NCI-H446 (cell line): ENCODE measurements around the gene ZNF681.
A peak's percentile ranks its signal among the peaks of the same experiment; 100 is the strongest.
"Not testable (repeated sequence)": the region's sequence is repeated elsewhere in the genome, so short reads cannot be mapped to it uniquely, and the experiment has no call there.

Experiments
- DNase-seq, 2 experiments: peaks; one replicate each; lab custom pipeline; 2025; lab: John Stamatoyannopoulos, UW

Gene ZNF681

GRCh38 chr19:23772675-23773063, 14.0 kb upstream of the ZNF681 start:
- DNase-seq, result no peak

GRCh38 chr19:23771761-23772674, 13.3 kb upstream of the ZNF681 start:
- DNase-seq, result no peak

- no peak for DNase-seq
These were observed 12.6 kb upstream of the ZNF681 start for GRCh38 chr19:23771316-23771715.

DNA sequence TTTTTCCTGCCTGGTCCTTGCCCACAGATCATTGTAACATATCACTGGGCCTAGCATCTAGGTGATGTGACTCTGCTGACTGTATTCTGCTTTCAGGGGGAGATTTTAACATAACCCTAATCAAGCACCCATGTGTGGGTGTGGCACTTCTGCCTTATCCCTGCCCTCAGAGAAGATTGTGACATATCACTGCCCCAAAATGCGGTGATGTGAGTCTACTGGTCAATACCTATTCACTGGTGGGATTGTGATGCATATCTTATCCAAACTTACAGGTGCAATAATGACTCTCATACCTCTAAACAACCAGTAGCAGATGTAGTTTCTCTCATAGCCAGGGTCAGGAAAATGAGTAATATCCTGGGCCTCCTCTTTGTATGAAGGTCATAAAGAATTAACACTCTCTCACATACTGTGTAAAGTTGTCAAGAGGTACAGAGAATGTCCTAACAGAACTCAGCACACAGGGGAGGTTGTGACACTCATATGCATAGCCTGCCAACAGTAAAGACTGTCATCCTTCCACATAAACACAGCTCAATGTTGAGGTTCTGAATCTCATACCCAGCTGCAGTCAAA, 12.1 kb upstream of the ZNF681 start:
- no peak for DNase-seq

DNA sequence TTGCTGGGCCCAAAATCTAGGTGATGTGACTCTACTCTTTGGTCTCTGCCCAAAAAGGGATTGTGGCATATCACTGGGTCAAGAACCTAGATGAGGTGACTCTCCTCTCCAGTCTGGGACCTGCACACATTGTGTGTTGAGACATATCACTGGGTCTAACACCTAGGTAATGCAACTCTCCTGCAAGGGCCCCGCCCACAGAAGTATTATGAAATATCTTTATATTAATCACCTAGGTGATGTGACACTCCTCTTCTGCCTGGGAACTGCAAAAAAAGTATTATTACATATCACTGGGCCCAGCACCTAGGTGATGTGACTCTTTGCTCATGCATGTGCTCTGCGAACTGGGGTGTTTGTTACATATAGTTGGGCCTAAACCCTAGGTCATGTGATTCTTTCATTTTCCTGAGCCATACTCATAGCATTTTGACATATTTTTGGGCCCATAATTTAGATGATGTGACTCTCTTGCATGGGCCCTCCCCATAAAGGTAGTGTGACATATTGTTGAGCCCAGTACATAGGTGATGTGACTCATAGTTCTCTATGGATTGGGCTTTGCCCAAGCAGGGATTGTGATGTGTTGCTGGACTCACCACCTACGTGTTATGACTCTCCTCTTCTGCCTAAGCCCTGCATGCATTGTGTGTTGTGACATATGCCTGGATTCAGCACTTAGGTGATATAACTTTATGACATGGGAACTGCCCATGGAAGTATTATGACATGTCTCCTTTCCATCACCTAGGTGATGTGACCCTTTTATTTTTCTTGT, 11.2 kb upstream of the ZNF681 start:
- DNase-seq, result no peak

DNA sequence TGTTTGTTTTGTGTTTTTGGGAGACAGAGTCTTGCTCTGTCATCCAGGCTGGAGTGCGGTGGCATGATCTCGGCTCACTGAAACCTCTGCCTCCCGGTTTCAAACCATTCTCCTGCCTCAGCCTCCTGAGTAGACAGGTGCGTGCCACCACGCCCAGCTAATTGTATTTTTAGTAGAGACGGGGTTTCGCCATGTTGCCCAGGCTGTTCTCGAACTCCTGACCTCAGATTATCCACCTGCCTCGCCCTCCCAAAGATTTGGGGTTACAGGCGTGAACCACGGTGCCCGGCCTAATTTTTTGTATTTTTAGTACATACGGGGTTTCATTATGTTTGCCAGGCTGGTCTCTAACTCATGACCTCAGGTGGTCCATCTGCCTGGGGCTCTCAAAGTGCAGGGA, 8.3 kb upstream of the ZNF681 start:
- DNase-seq, result no peak

DNA sequence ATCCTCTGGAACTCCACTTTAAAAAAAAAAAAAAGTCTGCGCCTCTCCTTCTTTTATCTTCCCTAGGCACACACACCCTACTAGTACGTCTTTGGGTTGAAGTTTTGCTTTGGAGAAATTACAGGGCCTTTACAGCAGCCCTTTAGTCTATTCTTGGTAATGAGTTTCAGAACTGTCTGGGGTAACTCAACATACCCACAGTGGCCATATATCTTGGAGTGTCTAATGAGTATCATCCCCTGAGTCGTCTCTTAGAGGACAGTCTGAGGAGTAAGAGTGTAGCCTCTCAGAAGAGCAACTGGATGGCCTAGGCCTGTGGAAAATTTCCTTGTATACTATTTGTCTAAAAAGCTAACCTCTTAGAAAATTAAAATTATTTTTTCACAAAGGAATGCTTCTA, 6.1 kb upstream of the ZNF681 start:
- no peak for DNase-seq

GRCh38 chr19:23762884-23763711, 4.4 kb upstream of the ZNF681 start:
- no peak for DNase-seq

GRCh38 chr19:23762548-23762883, 3.8 kb upstream of the ZNF681 start:
- DNase-seq, result no peak

DNA sequence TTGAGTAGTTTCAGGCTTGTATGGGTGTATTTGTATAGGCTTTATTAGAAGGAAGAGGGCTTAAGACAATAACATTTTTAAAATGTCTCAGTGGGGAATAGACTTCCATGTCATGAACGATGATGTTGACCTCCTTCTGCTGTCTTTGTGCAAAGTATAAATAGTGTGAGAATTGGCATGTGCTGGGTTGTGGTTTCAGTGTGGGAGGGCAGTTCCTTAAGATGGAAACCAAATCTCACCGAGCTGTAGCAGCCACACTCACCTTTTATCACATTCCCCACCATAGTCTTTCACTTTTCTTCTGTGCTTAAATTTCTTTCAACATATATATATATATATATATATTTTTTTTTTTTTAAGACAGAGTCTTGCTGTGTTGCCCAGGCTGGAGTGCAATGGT, 1.6 kb upstream of the ZNF681 start:
- DNase-seq, result not testable (repeated sequence)

DNA sequence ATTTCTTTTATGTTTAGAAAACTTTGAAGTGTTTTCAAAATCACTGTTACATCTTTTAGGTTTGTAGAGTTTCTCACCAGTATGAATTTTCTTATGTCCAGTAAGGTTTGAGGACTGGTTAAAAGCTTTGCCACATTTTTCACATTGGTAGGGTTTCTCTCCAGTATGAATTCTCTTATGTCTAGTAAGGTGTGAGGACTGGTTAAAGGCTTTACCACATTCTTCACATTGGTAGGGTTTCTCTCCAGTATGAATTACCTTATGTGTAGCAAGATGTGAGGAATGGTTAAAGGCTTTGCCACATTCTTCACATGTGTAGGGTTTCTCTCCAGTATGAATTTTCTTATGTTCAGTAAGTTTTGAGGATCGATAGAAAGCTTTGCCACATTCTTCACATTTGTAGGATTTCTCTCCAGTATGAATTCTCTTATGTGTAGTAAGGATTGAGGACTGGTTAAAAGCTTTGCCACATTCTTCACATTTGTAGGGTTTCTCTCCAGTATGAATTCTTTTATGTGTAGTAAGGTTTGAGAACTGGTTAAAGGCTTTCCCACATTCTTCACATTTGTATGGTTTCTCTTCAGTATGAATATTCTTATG, 15.0 kb downstream of the ZNF681 start:
- not testable (repeated sequence) for DNase-seq

- DNase-seq, result not testable (repeated sequence)
These were observed 27.8 kb downstream of the ZNF681 start for GRCh38 chr19:23730729-23731465.

- DNase-seq, result not testable (repeated sequence)
These were observed 34.5 kb downstream of the ZNF681 start for GRCh38 chr19:23724161-23724560.

- DNase-seq, result no peak
These were observed 39.9 kb downstream of the ZNF681 start for GRCh38 chr19:23718802-23719201.

DNA sequence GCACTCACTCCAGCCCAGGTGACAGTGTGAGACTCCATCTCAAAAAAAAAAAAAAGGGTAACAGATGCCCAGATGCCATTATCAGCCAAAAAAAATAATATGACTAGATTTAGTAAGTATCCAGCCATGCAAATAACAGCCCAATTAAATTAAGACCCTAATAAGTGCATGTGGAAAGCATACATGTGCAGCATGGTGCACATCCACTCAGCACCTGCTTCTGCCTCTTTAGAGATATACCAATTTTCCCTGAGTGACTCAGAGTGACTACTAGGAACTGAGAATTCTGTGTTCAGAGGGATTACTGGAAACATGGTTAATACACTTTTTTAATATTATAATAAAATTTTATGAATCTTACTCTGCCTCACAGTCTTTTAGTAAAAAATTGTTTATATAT, 41.9 kb downstream of the ZNF681 start:
- no peak for DNase-seq

- no peak for DNase-seq
These were observed 49.3 kb downstream of the ZNF681 start for GRCh38 chr19:23709347-23709746.

DNA sequence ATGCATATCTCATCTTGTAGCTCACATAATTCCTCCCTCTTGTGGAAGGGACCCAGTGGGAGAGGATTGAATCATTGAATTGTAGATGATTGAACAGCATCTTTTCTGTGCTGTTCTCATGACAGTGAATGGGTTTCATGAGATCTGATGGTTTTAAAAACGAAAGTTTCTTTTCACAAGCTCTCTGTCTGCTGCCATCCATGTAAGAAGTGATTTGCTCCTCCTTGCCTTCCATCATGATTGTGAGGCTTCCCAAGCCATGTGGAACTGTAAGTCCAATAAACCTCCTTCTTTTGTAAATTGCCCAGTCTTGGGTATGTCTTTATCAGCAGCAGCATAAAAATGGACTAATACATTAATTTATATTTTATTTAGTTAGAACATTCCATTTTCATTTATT, 52.0 kb downstream of the ZNF681 start:
- no peak for DNase-seq

DNA sequence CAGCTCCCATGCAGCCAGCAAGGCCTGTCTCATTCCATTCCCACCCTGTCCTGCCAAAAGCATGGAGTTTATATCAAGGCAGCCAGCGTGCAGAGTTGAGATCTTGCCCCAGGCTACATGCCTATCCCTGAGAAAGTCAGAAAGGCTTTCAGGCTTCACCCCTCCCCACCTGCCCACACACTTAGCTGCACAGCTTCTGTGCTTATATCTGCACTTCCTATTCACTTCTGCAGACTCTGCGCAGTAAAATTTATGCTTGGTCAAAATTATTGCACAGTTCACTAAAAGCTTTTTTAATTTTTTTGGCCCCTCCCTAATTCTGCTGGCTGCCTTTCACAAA, 59.2 kb downstream of the ZNF681 start:
- no peak for DNase-seq

GRCh38 chr19:23698711-23699520, 59.8 kb downstream of the ZNF681 start:
- DNase-seq, result peak in 1 of 2 experiments; percentile 8

DNA sequence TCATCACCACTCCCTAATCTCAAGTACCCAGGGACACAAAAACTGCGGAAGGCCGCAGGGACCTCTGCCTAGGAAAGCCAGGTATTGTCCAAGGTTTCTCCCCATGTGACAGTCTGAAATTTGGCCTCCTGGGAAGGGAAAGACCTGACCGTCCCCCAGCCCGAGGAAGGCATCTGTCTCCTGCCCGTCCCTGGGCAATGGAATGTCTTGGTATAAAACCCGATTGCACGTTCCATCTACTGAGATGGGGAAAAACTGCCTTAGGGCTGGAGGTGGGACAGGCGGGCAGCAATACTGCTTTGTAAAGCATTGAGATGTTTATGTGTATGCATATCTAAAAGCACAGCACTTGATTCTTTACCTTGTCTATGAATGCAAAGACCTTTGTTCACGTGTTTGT, 65.8 kb downstream of the ZNF681 start:
- DNase-seq, result not testable (repeated sequence)
